K562 (cell line): ENCODE data around the gene MOK.

Experiments used
- CAMTA2 ChIP-seq: fragments of 250-450 bp; sonication (Bioruptor Pico); conservative IDR thresholded peaks from 2 replicates; pipeline ENCODE4 v1.5.1; 2022
- POLR3A ChIP-seq: IDR thresholded peaks from 2 replicates; pipeline ENCODE4 v1.6.1; 2011; ENCODE audit warnings: borderline replicate concordance, mild to moderate bottlenecking, moderate library complexity; ENCODE audit not compliant: insufficient read length, insufficient read depth; ENCODE audit errors: extremely low read depth
- TF ChIP-seq, protein P1 (sequence below), 3 experiments: IDR thresholded peaks in 2 of 3; conservative IDR thresholded peaks in 1 of 3; 2 replicates each; pipeline ENCODE4 v1.5.1; 2011 to 2012; ENCODE audit warnings: low read length in 3 of 3, mild to moderate bottlenecking in 3 of 3, control low read depth in 2 of 3, improper control_type of control experiment in 1 of 3, inconsistent platforms in 1 of 3, low read depth in 1 of 3, mixed read lengths in 1 of 3, moderate library complexity in 1 of 3; ENCODE audit not compliant: insufficient read depth in 2 of 3

DNA sequence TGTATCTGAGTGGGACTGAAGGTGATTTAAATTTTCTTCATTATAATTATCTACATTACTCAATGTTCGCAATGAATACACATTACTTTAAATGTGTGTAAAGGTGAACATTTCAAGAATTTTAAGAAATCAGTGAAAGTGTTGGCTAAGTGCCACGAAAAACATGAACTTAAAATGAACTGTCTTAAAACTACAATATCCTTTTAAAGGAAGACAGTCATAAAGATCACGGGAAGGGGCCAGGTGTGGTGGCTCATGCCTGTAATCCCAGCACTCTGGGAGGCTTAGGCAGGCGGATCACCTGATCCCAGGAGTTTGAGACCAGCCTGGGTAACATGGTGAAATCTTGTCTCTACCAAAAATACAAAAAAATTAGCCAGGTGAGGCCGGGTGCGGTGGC, 11.2 kb downstream of the MOK start:
- TF ChIP-seq CAMTA2 (CRISPR knock-in tag), result no peak
- TF ChIP-seq, protein P1, sequence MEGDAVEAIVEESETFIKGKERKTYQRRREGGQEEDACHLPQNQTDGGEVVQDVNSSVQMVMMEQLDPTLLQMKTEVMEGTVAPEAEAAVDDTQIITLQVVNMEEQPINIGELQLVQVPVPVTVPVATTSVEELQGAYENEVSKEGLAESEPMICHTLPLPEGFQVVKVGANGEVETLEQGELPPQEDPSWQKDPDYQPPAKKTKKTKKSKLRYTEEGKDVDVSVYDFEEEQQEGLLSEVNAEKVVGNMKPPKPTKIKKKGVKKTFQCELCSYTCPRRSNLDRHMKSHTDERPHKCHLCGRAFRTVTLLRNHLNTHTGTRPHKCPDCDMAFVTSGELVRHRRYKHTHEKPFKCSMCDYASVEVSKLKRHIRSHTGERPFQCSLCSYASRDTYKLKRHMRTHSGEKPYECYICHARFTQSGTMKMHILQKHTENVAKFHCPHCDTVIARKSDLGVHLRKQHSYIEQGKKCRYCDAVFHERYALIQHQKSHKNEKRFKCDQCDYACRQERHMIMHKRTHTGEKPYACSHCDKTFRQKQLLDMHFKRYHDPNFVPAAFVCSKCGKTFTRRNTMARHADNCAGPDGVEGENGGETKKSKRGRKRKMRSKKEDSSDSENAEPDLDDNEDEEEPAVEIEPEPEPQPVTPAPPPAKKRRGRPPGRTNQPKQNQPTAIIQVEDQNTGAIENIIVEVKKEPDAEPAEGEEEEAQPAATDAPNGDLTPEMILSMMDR (IDR thresholded peaks at IDR 0.05 in 2 of 3, conservative IDR thresholded peaks at IDR 0.05 in 1 of 3; ENCODE audit: insufficient read depth in 2 of 3, low read depth in 1 of 3, low read length in 3 of 3), result no peak
- no peak for TF ChIP-seq POLR3A
